HepG2 (cell line): Measurements from ENCODE around the gene JHY. TPM values are rescaled to one million over a fixed set of nuclear protein-coding genes. Genes with fewer than 3 reads are reported as not detected.

Experiments
- ATAC-seq: fragments of 200-7000 bp; cut with Tn5 transposase; 3 replicates; pipeline ENCODE4 v1.9.1; 2020; ENCODE audit warnings: mild to moderate bottlenecking, moderate library complexity
- BruUV-seq: library from RNA; stranded (reverse); fragments of 400-500 nt; replicated peaks from 2 replicates; lab custom pipeline; 2021; lab: Mats Ljungman, UMichigan
- CTCF ChIA-PET: fragments of 300-600 bp; formaldehyde crosslinking; extraction: SDS; loops from one replicate; lab custom pipeline; 2021; ENCODE audit warnings: low total read pairs, inconsistent platforms, low intra/inter-chr PET ratio; lab: Yijun Ruan, JAX
- POLR2A ChIA-PET: fragments of 350-600 bp; sonication (Branson Sonifier 250); formaldehyde crosslinking; loops from one replicate; lab custom pipeline; 2020; ENCODE audit warnings: antibody characterized with exemption, inconsistent platforms; lab: Yijun Ruan, JAX
- DNase-seq: peaks from one replicate; pipeline ENCODE4 v3.0.0-alpha.2; 2015; ENCODE audit warnings: low spot score
- FAIRE-seq: peaks from 3 replicates; lab custom pipeline; 2011; peaks lifted over from hg19 to GRCh38; lab: Jason Lieb, UNC
- H2AFZ ChIP-seq: one replicate; pipeline ENCODE4 v1.6.1; 2011; ENCODE audit warnings: low read length, inconsistent platforms
- H3K27ac ChIP-seq: fragments of 300-600 bp; 3 replicates; pipeline ENCODE4 v1.8.0; 2011; ENCODE audit warnings: mixed run types, mild to moderate bottlenecking, mixed read lengths, low read length, inconsistent platforms; ENCODE audit not compliant: insufficient read depth; ENCODE audit errors: extremely low read length
- H3K27me3 ChIP-seq, 2 experiments: fragments of 200-600 bp in 1 of 2; 2 replicates in 1 of 2; 3 replicates in 1 of 2; pipeline versions ENCODE4 v1.6.0 to v1.8.0; 2011; ENCODE audit warnings: low read length in 2 of 2, mild to moderate bottlenecking in 2 of 2, moderate library complexity in 2 of 2, inconsistent platforms in 1 of 2; ENCODE audit not compliant: insufficient read depth in 2 of 2, control insufficient read depth in 1 of 2
- H3K36me3 ChIP-seq, 2 experiments: fragments of 200-600 bp in 1 of 2; replicated peaks in 1 of 2; 2 replicates in 1 of 2; 3 replicates in 1 of 2; pipeline versions ENCODE4 v1.5.1 to v1.8.0; 2011; ENCODE audit warnings: low read length in 2 of 2, inconsistent platforms in 1 of 2; ENCODE audit not compliant: insufficient read depth in 2 of 2, control insufficient read depth in 1 of 2
- H3K4me1 ChIP-seq: 2 replicates; pipeline ENCODE4 v1.5.1; 2012; ENCODE audit warnings: low read length, inconsistent platforms; ENCODE audit not compliant: insufficient read depth
- H3K4me2 ChIP-seq: 2 replicates; pipeline ENCODE4 v1.6.0; 2011; ENCODE audit warnings: low read depth, low read length, inconsistent platforms
- H3K4me3 ChIP-seq, 3 experiments: fragments of 200-600 bp in 1 of 3; sonication (generic), shearing (Covaris generic) in 1 of 3; replicated peaks in 1 of 3; 2 replicates each; pipeline ENCODE4 v1.5.1; 2011 to 2016; ENCODE audit warnings: low read length in 3 of 3, inconsistent platforms in 2 of 3, low read depth in 2 of 3, mild to moderate bottlenecking in 2 of 3, control low read depth in 1 of 3, mixed read lengths in 1 of 3; ENCODE audit not compliant: insufficient read depth in 1 of 3
- H3K79me2 ChIP-seq: one replicate; pipeline ENCODE4 v1.6.1; 2011; ENCODE audit warnings: low read length, inconsistent platforms; ENCODE audit not compliant: insufficient read depth
- H3K9ac ChIP-seq: 2 replicates; pipeline ENCODE4 v1.6.0; 2011; ENCODE audit warnings: mild to moderate bottlenecking, low read depth, low read length, inconsistent platforms; ENCODE audit not compliant: insufficient read depth
- H3K9me3 ChIP-seq: 2 replicates; pipeline ENCODE4 v1.5.1; 2012; ENCODE audit warnings: mild to moderate bottlenecking, low read length
- H4K20me1 ChIP-seq: 2 replicates; pipeline ENCODE4 v1.6.0; 2011; ENCODE audit warnings: inconsistent platforms, mild to moderate bottlenecking, low read length, moderate library complexity; ENCODE audit not compliant: insufficient read depth
- ADNP ChIP-seq: sonication (generic); formaldehyde crosslinking; IDR thresholded peaks from 2 replicates; pipeline ENCODE4 v1.4.0; 2020; ENCODE audit warnings: missing genetic modification reagents
- ATM ChIP-seq: fragments of 450-650 bp; IDR thresholded peaks from 2 replicates; pipeline ENCODE4 v1.7.1; 2017; ENCODE audit warnings: mild to moderate bottlenecking, borderline replicate concordance
- GATA4 ChIP-seq: sonication (generic); IDR thresholded peaks from 2 replicates; pipeline ENCODE4 v1.6.1; 2016; ENCODE audit warnings: antibody characterized with exemption, low read depth, borderline replicate concordance
- HOXA9 ChIP-seq: sonication (generic); formaldehyde crosslinking; IDR thresholded peaks from 2 replicates; pipeline ENCODE4 v1.8.1; 2022; ENCODE audit warnings: missing genetic modification reagents, mild to moderate bottlenecking, moderate library complexity, borderline replicate concordance
- NFATC3 ChIP-seq: sonication (generic); formaldehyde crosslinking; IDR thresholded peaks from 2 replicates; pipeline ENCODE4 v1.5.1; 2020; ENCODE audit warnings: mild to moderate bottlenecking, missing genetic modification reagents
- PCBP1 ChIP-seq: fragments of 200-400 bp; formaldehyde crosslinking; IDR thresholded peaks from 2 replicates; pipeline ENCODE4 v1.6.1; 2017; ENCODE audit warnings: mild to moderate bottlenecking, low read depth, low read length, borderline replicate concordance
- PHF8 ChIP-seq: sonication (generic); formaldehyde crosslinking; IDR thresholded peaks from 2 replicates; pipeline ENCODE4 v1.5.0; 2020; ENCODE audit warnings: missing genetic modification reagents
- RAD21 ChIP-seq: fragments of 450-650 bp; formaldehyde crosslinking; IDR thresholded peaks from 2 replicates; pipeline ENCODE4 v1.5.0; 2020; ENCODE audit warnings: mild to moderate bottlenecking
- RBFOX2 ChIP-seq: fragments of 200-400 bp; formaldehyde crosslinking; IDR thresholded peaks from 2 replicates; pipeline ENCODE4 v1.6.1; 2017; ENCODE audit warnings: low read depth, mild to moderate bottlenecking, low read length
- SP2 ChIP-seq: sonication (generic); formaldehyde crosslinking; IDR thresholded peaks from 2 replicates; pipeline ENCODE4 v1.5.1; 2020; ENCODE audit warnings: mild to moderate bottlenecking, missing genetic modification reagents
- TP53 ChIP-seq: sonication (generic); formaldehyde crosslinking; conservative IDR thresholded peaks from 2 replicates; pipeline ENCODE4 v1.4.0; 2020; ENCODE audit warnings: missing genetic modification reagents
- ZBTB33 ChIP-seq: sonication (generic); formaldehyde crosslinking; IDR thresholded peaks from 2 replicates; pipeline ENCODE4 v1.4.0; 2020; ENCODE audit warnings: missing genetic modification reagents
- ZSCAN30 ChIP-seq: sonication (generic); formaldehyde crosslinking; IDR thresholded peaks from 2 replicates; pipeline ENCODE4 v1.5.0; 2020; ENCODE audit warnings: mild to moderate bottlenecking, missing genetic modification reagents
- WGBS: methylation state at CpG from one replicate; pipeline ENCODE4 v1.1.6; 2017; ENCODE audit warnings: low lambda C conversion rate; 5-methylcytosine and 5-hydroxymethylcytosine counted together
- in situ Hi-C: cut with HindIII; loops from 2 replicates; pipeline ENCODE4 v1.10.0; 2017; ENCODE audit warnings: low pct_unique_long_range_greater_than_20kb; ENCODE audit not compliant: extremely low pct_ligation_motif_present
- intact Hi-C: fragments of 100-400 bp; cut with micrococcal nuclease; formaldehyde crosslinking; loops from one replicate; pipeline ENCODE4 v1.10.0; 2022; ENCODE audit not compliant: unreplicated experiment
- polyA plus RNA-seq, 8 experiments: library from polyadenylated mRNA; depleted of rRNA in 3 of 8; stranded (reverse) in 7 of 8; unstranded in 1 of 8; fragments of >200 nt; fragmentation: Illumina TruSeq in 4 of 8; extraction: Trizol in 4 of 8; gene quantifications; 2 replicates each; pipeline versions ENCODE4 v1.2.1 to v1.2.3, GENCODE V29; 2011 to 2016; ENCODE audit warnings: low read depth in 4 of 8, missing spikeins in 1 of 8, mixed read lengths in 1 of 8; ENCODE audit not compliant: insufficient read depth in 1 of 8
- total RNA-seq, 5 experiments: library from RNA; depleted of rRNA; stranded (reverse); fragments of >200 nt; fragmentation: Illumina TruSeq; extraction: Trizol; gene quantifications; 2 replicates each; pipeline ENCODE4 v1.2.3, GENCODE V29; 2016; ENCODE audit warnings: low read depth in 1 of 5
- TF ChIP-seq, protein P1 (sequence below): fragments of 450-650 bp; IDR thresholded peaks from 2 replicates; pipeline ENCODE4 v1.6.1; 2017; ENCODE audit warnings: mild to moderate bottlenecking
- TF ChIP-seq, protein P2 (sequence below): IDR thresholded peaks from 2 replicates; pipeline ENCODE4 v1.6.1; 2018; ENCODE audit warnings: missing genetic modification reagents
- TF ChIP-seq, protein P3 (sequence below): sonication (generic); formaldehyde crosslinking; IDR thresholded peaks from 2 replicates; pipeline ENCODE4 v1.5.0; 2020; ENCODE audit warnings: missing genetic modification reagents

Gene JHY
- total and polyA plus RNA-seq, 2 of the 13 experiments (the other 11 are each of a cell fraction or from before 2014, with no cell fraction given): not detected

- Histone ChIP-seq H3K79me2 (no peaks in the 10 kb centered on the region), H3K9me3 (no peaks in the 10 kb centered on the region), H3K27ac (no peak overlapping the region), H3K4me3 (no peak overlapping the region), H3K9ac (no peak overlapping the region), H3K36me3 (no peaks in the 10 kb centered on the region), H4K20me1 (no peaks in the 10 kb centered on the region), H3K27me3 (no peaks in the 10 kb centered on the region; a peak in 1 of 5 replicates), H3K4me2 (no peak overlapping the region), H2AFZ (no peak overlapping the region), H3K4me1 (no peaks in the 10 kb centered on the region)
- no peak for TF ChIP-seq RBFOX2
- no peak for TF ChIP-seq HOXA9
- TF ChIP-seq, protein P1, sequence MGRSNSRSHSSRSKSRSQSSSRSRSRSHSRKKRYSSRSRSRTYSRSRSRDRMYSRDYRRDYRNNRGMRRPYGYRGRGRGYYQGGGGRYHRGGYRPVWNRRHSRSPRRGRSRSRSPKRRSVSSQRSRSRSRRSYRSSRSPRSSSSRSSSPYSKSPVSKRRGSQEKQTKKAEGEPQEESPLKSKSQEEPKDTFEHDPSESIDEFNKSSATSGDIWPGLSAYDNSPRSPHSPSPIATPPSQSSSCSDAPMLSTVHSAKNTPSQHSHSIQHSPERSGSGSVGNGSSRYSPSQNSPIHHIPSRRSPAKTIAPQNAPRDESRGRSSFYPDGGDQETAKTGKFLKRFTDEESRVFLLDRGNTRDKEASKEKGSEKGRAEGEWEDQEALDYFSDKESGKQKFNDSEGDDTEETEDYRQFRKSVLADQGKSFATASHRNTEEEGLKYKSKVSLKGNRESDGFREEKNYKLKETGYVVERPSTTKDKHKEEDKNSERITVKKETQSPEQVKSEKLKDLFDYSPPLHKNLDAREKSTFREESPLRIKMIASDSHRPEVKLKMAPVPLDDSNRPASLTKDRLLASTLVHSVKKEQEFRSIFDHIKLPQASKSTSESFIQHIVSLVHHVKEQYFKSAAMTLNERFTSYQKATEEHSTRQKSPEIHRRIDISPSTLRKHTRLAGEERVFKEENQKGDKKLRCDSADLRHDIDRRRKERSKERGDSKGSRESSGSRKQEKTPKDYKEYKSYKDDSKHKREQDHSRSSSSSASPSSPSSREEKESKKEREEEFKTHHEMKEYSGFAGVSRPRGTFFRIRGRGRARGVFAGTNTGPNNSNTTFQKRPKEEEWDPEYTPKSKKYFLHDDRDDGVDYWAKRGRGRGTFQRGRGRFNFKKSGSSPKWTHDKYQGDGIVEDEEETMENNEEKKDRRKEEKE: no peak
- no peak for TF ChIP-seq ADNP (CRISPR knock-in tag)
- TF ChIP-seq PHF8: no peak
- TF ChIP-seq, protein P2, sequence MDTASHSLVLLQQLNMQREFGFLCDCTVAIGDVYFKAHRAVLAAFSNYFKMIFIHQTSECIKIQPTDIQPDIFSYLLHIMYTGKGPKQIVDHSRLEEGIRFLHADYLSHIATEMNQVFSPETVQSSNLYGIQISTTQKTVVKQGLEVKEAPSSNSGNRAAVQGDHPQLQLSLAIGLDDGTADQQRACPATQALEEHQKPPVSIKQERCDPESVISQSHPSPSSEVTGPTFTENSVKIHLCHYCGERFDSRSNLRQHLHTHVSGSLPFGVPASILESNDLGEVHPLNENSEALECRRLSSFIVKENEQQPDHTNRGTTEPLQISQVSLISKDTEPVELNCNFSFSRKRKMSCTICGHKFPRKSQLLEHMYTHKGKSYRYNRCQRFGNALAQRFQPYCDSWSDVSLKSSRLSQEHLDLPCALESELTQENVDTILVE: no peak
- TF ChIP-seq, protein P3, sequence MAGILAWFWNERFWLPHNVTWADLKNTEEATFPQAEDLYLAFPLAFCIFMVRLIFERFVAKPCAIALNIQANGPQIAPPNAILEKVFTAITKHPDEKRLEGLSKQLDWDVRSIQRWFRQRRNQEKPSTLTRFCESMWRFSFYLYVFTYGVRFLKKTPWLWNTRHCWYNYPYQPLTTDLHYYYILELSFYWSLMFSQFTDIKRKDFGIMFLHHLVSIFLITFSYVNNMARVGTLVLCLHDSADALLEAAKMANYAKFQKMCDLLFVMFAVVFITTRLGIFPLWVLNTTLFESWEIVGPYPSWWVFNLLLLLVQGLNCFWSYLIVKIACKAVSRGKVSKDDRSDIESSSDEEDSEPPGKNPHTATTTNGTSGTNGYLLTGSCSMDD (CRISPR knock-in tag): no peak
- TF ChIP-seq RAD21: no peak
- no peak for TF ChIP-seq NFATC3 (CRISPR knock-in tag)
- no peak for TF ChIP-seq GATA4
- no peak for TF ChIP-seq SP2
- TF ChIP-seq ATM: no peak
- no peak for TF ChIP-seq ZSCAN30 (CRISPR knock-in tag)
- no peak for TF ChIP-seq ZBTB33 (CRISPR knock-in tag)
- TF ChIP-seq TP53 (CRISPR knock-in tag): no peak
- no peak for TF ChIP-seq PCBP1
- POLR2A ChIA-PET: no interaction called here
- in situ Hi-C loops (no loop called here), intact Hi-C loops (no loop called here)
- WGBS: 3% methylated on average over 4 of the region's 4 CpGs
- DNase-seq (no peak), FAIRE-seq (no peak), ATAC-seq (no peak)
- no TSS peak for BruUV-seq
- CTCF ChIA-PET: no interaction called here
Observed at GRCh38 chr11:122963961-122964360, 81.4 kb downstream of the JHY start.
